ENCODE measurements around the gene DHX40.
A peak's percentile ranks its signal among the peaks of the same experiment; 100 is the strongest.
"Not testable (repeated sequence)": the region's sequence is repeated elsewhere in the genome, so short reads cannot be mapped to it uniquely, and the experiment has no call there.

DHX40 gene, protein sequence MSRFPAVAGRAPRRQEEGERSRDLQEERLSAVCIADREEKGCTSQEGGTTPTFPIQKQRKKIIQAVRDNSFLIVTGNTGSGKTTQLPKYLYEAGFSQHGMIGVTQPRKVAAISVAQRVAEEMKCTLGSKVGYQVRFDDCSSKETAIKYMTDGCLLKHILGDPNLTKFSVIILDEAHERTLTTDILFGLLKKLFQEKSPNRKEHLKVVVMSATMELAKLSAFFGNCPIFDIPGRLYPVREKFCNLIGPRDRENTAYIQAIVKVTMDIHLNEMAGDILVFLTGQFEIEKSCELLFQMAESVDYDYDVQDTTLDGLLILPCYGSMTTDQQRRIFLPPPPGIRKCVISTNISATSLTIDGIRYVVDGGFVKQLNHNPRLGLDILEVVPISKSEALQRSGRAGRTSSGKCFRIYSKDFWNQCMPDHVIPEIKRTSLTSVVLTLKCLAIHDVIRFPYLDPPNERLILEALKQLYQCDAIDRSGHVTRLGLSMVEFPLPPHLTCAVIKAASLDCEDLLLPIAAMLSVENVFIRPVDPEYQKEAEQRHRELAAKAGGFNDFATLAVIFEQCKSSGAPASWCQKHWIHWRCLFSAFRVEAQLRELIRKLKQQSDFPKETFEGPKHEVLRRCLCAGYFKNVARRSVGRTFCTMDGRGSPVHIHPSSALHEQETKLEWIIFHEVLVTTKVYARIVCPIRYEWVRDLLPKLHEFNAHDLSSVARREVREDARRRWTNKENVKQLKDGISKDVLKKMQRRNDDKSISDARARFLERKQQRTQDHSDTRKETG

DNA sequence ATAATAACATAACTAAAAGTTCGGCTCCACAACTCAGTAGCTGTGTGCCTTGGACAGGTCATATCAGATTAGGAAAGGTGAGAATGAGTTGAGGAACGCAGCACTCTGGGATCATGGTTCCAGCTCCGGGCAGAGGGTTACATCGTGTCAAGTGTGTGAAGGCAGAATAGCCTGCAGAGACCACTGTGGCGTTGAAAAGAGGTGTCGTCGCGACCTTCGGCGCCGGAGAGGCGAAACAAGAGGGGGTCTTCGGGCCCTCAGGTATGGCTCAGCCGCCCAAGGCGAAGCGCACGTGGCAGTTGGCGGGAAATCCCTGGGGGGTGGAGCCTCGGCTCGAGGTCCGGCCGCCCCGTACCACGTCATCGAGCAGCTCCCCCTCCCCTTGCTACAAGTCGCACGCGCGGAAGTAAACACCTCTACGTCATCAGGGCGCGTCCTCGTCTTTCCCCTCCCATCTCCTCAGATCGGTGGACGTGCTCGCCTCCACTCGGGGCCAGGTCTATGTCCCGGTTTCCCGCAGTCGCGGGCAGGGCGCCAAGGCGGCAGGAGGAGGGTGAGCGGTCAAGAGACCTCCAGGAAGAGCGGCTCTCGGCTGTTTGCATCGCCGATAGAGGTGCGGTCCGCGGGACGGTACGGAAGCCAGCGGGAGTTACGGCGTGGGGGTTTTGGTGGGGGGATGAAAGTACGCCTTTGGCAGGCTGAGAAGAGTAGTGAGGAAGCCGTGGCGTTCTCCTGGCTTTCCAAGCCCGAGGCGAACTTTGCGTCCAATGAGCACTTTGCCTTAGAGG lies at the start of gene DHX40:
TSS of gene DHX40 (plus strand) at position 440 of the 788 bp plus-strand sequence. CDS start at position 502, 62 bp downstream.
- DNase-seq (ENCODE audit: low read depth), result peak; percentile 88

DNA sequence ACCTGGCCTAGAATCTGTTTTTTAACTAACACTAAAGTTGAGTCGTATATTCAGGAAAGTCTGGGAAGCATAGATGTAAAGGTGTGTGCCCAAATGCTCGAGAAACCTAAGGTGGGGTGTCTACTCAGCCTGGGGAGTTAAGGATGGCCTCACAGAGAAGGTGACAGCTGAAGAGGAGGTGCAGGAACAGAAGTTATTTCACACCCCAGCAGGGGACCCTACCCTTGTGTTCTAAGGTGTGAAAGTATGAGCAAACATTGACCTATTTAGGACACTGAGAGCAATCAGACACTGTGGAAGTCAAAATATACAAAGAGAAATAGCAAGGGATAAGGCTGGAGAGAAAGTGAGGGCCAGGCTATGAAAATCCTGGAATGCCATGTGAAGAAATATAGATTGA lies 49.0 kb upstream of the DHX40 start:
- no peak for DNase-seq (ENCODE audit: low read depth)

DNA sequence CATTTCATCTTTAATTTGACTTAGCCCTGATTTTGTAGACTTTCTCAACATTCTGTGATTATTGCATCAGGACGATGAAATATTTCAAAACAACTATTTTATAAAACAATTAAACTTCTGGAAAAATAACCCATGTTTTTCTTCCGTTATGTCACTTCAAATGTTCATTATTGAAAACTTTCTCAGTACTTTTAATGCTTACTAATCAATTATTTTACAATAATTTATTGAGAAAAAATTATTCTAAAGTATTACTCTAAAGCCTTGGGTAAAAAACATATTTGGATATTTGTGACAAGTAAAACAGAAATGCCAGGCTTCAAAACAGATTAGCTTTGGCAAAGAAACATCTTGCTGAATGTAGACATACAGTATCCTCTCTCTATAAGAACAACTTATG lies 46.3 kb upstream of the DHX40 start:
- DNase-seq (ENCODE audit: low read depth), result no peak

DNA sequence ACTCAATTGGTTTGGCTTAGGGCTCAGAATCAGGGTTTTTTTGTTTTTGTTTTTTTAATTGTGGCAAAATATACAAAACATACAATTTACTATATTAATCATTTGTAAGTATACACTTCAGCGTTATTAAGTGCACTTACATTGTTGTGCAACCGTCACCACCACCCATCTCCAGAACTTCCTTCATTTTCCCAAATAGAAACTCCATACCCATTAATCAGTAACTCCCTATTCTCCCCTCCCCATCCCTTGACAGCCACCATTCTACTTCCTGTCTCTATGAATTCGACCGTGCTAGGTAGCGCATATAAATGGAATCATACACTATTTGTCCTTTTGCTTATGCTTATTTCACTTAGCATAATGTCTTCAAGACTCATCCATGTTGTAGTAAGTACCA lies 45.2 kb upstream of the DHX40 start:
- no peak for DNase-seq (ENCODE audit: low read depth)

DNA sequence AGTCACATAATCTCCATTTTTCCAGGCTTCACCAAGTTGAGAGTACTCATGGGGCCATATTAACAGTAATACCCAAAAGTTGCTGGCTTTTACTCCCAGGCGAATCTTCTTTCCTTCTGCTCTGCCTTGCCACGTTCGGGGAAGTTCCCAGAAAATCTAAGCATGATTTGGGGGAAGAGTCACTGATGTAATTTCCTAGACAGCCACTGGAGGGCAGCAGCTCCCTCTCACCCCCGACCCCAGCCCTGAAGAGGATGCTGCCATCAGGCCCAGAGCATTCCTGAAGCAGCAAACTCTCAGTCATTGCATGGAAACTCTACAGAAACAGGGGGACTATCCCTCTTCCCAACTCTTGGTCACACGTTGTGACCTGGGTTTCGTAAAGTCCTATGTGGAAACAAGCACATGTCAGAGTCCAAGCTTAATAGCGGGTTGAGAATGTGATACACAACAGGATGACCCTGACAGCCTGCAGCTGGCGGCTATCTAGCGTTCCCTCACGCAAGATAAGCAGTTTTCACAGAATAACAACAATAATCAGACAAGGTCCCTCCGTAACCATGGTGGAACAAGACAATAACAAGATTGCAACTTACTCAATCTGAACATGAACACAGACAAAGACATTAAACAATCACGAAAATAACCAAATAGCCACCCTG lies 43.8 kb upstream of the DHX40 start:
- DNase-seq (ENCODE audit: low read depth), result peak; percentile 28

DNA sequence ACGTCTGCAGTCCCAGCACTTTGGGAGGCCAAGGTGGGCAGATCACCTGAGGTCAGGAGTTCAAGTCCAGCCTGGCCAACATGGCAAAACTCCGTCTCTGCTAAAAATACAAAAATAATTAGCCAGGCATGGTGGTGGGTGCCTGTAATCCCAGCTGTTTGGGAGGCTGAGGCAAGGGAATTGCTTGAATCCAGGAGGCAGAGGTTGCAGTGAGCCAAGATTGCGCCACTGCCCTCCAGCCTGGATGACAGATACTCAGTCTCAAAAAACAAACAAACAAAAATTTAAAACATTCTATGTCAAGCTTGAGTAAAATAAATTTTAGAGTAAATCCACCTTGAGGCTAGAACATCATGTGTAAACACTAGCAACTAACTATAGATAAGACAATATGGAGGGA lies 40.5 kb upstream of the DHX40 start:
- DNase-seq (ENCODE audit: low read depth), result not testable (repeated sequence)

DNA sequence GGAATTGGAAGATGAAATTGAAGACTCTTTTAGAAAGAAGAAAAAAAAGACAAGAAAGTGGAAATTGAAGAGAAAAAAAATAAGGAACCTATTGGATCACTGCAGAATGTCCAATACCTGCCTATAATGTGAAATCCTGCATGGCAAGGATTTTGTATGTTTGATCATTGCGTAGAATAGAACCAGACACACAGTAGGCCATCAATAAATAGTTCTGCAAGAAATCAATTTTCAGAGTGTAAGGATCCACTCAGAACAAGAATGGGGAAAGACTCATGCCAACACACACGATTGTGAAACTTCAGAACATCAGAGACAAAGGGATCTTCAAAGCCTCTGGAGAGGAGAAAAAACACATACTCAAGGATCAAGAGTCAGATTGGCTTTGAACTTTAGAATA lies 39.7 kb upstream of the DHX40 start:
- DNase-seq (ENCODE audit: low read depth), result no peak

DNA sequence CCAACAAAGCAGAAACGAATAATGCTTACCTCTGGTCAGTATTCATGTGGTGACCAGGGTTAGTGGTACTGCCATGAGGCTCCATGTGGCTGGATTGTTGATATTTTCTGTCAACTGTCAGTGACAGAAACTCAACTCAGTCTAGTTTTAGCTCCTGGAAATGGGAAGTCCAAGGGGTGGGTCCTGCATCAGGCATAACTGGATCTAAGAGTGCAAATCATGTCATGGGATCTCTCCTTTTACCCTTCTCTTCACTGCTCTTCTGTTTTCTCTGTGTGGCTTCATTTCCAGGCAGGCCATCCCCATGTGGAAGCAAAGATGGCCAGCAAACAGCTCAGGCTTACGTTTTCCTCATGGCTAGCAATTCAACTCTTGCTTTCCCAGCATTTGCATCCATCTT lies 39.0 kb upstream of the DHX40 start:
- DNase-seq (ENCODE audit: low read depth), result no peak

DNA sequence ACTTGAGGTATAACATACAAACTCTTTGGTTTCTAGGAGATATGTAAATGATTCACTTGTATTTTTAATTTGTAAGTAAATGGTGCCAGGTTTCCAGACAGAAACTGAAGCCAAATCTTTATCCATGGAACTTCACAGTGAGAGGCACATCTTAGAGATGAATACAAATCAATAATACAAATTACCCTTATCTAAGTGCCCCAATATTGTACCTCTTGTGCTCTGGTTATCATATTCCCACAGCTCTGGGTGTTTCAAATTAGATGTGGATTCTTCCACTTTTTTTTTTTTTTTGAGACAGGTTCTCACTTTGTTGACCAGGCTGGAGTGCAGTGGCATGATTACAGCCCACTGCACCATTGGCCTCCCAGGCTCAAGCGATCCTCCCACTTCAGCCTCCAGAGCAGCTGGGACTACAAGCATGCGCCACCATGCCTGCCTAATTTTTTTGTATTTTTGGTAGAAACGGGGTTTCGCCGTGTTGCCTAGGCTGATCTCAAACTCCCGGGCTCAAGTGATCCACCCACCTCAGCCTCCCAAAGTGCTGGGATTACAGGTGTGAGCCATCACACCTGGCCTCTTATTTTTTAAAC lies 38.0 kb upstream of the DHX40 start:
- no peak for DNase-seq (ENCODE audit: low read depth)

DNA sequence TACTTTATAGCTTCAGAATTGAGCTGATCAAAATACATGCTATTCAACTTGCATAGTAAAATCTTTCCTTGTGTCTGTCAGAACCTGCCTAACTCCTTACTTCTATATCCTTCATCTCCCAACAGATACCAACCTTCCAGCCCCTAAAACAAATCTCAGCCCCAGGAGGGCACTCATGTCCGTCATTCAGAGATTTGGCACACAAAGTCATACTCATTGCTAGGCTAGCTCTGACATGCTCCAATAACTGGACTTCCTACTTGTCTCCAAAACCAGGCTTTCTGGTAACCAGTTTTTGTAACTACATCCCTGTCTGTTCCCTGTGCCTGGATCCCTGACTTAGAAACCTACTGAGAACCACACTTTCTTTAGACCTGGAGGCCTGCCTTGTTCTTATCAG lies 37.5 kb upstream of the DHX40 start:
- DNase-seq (ENCODE audit: low read depth), result no peak

DNA sequence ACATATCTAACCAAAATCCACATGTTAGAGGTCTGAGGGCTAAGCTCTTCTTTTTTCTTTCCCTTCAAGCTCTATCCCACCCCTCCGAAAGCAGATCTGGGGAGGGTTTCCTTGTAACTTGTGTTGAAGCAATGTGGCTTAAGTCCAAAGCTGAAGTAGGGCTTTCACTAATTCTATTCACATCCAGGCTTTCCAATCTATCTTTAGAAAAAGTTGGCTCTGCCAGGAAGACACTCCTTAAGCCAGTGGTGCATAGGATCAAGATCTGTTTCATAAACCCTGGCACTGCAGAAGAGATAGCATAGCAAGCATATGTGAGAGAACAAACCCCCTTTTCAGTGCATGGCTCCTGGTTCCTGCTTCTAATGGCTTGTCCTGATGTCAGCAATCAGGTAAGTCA lies 34.9 kb upstream of the DHX40 start:
- DNase-seq (ENCODE audit: low read depth), result no peak

DNA sequence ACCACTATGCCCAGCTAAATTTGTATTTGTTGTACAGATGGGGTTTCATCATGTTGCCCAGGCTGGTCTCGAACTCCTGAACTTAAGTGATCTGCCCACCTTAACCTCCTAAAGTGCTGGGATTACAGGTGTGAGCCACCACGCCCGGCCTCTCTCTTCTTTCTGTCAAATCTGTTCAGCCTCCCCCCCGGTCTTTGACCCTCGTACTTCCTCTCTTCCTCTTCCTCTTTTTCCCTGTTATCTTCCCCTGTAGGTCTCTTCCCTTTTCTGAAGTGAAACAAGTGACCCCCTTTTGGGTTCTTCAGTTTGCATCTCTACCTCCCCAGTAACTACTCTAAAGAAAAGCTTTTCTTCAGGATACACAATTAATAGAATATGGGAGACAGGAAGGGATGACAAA lies 31.7 kb upstream of the DHX40 start:
- no peak for DNase-seq (ENCODE audit: low read depth)

DNA sequence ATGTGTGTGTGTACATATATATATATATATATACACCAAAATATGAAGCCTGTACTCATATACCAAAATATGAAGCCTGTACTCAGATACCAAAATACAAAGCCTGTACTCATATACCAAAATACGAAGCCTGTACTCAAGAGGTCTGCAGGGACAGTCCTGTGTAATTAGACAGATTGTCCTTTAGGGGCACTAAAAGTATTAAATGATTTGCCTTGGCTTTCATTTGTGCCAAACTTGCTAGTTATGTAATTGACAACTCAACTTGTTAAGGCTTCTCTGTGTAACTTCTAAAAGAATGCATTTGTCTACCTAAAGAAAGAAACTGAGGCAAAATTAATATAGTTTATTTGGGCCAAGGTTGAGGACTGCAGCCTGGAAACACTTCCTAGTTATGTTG lies 30.8 kb upstream of the DHX40 start:
- no peak for DNase-seq (ENCODE audit: low read depth)

DNA sequence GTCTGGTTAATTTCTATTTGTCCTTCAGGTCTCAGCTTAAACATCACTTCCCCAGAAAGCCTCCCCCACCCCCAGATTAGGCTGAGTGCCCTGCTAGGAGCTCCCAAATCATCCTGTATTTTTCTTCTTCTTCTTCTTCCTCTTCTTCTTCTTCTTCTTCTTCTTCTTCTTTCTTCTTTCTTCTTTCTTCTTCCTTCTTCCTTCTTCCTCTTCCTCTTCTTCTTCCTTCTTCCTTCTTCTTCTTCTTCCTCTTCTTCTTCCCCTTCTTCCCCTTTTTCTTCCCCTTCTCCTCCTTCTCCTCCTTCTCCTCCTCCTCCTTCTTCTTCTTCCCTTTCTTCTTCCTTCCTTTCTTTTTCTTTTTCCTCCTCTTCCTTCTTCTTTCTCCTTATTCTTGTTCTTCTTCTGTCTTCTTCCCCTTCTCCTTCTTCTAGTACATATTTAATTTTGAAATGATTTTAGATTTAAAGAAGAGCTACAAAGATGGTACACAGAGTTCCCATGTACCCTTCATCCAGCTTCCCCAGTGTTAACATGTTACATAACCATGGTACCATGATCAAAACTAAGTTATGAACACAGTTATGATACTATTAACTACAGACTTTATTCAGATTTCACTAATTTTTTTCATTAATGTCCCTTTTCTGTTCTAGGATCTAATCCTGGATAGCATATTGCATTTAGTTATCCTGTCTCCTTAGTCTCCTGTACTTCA lies 27.1 kb upstream of the DHX40 start:
- DNase-seq (ENCODE audit: low read depth), result no peak

DNA sequence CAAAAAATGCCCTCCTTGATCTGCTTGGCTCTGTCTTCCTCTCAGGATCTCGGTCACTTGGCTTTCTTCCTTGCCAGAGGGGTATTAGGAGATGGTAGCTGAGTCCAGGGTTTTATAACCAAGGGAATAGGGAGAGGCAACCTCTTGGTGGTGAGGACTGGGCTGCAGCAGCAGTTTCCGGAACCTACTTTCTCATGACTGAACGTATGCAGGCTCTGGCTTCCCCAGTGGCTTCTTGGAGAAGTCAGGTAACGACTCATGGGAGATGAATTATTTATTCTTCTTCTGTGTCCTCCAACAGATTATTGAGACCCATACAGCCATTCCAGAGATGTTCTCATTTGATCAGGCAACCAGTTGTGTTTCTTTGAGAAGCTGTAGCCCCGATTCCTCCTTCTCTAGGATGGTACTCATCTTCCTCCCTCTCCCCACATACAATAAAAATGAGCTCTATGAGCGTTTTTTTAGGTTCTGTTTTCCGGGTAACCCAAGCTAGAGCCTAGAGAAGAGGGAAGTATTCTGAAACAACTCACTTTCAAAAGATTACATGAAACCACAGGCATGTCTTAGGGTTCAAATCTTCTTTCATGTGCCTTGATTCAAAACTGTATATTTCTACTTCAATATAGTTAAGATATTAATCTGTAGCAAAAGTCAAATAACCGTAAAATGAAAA lies 22.3 kb upstream of the DHX40 start:
- DNase-seq (ENCODE audit: low read depth), result no peak

DNA sequence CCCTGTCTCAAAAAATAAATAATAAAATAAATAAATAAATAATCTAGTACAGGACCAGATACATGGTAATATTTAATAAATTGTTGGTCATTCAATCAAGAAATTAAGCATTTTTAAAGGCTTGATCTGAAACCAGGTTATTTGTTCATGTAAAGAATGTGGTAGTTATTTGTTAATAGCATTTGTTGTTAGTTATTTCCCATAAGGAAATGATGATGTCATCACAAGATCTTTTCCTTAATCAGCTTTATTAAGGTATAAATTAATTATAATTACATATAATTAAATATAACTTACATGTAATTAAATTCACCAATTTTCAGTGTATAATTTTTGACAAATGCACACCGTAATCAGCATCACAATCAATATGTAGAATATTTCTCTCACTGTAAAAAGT lies 19.5 kb upstream of the DHX40 start:
- DNase-seq (ENCODE audit: low read depth), result no peak

DNA sequence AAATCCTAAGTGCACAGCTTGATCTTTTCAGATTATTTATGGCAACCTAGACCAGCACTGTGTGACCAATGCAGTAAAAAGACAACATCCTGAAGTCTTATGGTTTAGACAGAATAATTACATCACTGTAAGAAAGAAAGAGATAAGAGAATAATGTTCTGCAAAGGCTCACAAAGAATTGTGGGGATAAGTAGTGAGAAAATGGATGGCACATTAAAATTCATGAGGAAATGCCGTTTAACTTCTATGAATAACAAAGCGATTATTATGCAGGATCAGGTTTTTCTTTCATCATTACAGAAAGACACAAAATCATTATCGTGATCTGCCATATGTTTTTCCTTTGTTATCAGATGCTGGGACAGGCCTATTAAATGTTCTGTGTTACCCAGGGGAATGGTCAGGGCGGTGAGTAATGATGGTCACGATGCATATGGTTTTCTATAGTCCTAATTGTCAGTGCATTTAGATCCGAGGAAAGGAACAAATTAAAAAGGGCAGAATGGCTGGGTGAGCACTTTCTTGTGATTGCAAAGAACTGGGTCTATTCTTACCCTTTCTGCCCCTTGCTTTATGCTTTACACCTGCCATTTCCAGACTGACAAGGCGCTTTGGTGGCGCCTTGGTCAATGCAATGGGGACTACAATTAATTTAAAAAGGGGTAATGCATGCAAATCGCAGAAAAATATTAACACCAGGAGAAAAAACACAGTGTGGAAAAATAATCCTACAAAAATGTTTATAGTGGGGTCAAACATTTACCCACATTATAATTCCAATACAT lies 18.1 kb upstream of the DHX40 start:
- DNase-seq (ENCODE audit: low read depth), result no peak

DNA sequence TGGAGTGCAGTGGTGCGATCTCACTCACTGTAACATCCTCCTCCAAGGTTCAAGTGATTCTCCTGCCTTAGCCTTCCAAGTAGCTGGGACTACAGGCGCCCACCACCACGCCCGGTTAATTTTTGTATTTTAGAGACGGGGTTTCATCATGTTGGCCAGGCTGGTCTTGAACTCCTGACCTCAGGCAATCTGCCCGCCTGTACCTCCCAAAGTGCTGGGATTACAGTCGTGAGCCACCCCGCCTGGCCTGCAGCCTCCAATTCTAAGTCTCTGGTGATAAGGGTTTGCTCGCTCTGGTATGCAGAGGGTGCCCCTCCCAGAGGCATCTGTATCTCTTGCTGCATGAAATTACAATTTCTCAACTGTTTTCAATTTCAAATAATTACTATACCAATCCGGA lies 16.4 kb upstream of the DHX40 start:
- not testable (repeated sequence) for DNase-seq (ENCODE audit: low read depth)

DNA sequence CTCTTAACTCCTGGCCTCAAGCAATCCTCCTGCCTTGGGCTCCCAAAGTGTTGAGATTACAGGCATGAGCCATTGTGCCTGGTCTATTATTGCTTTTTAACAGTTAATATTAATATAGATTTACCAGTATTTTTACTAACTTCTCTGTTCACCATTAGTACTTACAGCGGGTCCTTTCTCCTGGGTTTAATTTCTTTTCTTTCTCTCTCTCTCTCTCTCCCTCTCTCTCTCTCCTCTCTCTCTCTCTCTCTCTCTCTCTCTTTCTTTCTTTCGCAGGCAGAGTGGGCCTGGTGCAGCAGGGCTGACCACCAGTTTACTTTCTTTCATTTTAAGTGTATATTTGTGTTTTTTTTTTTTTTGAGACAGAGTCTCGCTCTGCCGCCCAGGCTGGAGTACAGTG lies 14.7 kb upstream of the DHX40 start:
- DNase-seq (ENCODE audit: low read depth), result no peak

DNA sequence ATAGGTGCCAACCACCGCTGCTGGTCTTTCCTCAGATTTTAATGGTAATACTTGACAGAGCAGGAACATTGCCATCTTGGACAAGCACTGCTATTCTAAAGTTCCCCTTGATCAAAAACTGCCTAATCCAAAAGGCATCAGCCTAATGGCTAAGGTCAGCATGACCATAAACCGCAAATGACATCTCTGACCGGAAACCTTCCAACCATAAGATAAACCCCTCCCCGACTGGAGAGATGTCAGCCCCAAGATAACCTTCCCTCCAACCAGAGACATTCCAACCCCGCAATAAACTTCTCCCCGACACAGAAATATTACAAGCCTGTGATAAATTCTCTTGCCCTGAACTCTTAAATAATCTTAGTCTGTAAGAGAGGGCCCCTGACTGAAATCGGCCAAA lies 7.4 kb upstream of the DHX40 start:
- DNase-seq (ENCODE audit: low read depth), result no peak

Measured in stromal cell of bone marrow (primary cell).